HG02943 (cell line): ENCODE measurements around the gene FBXL2.
"Not testable (repeated sequence)": the region's sequence is repeated elsewhere in the genome, so short reads cannot be mapped to it uniquely, and the experiment has no call there.

ENCODE experiments used
- ATAC-seq: cut with Tn5 transposase; IDR thresholded peaks from one replicate; pipeline ENCODE4 v1.9.1; 2021; ENCODE audit warnings: mild to moderate bottlenecking, low read depth, moderate library complexity; ENCODE audit not compliant: unreplicated experiment

Gene FBXL2

DNA sequence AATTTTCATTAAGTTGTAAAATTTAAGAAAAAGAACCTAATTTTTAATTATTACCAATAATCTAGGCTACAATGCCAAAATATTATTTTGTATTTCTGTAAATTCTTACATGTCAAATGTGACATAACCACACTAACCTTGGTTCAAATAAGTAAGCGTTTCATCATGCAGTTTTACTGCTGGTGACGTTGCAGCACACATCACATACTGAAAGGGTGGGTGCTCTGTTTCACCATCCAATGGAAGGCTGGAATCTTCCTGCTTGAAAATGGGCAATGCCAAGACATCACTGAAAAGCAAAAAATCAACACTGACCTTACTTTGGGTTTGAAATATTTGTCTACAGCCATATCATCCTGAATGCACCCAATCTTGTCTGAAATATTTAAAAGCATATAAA, 148.2 kb downstream of the FBXL2 start:
- no peak for ATAC-seq

DNA sequence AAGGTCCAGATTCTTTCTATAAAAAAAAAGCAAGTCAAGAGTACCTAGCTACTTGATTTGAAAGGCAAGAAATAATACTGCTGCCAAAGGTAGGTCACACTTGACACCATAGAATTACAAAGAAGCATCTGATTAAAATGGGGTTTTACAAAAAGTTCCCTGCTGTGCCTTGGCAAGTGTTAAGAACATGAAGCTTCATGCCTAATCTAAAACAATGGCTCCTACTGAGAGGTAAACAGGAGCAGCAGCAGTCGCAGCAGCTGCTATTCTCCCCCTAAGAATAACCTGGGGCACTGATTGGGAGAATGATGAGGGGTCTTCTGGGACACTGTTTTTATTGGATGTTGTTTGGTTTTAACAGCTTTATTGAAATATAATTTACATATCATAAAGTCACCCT, 148.8 kb downstream of the FBXL2 start:
- no peak for ATAC-seq

DNA sequence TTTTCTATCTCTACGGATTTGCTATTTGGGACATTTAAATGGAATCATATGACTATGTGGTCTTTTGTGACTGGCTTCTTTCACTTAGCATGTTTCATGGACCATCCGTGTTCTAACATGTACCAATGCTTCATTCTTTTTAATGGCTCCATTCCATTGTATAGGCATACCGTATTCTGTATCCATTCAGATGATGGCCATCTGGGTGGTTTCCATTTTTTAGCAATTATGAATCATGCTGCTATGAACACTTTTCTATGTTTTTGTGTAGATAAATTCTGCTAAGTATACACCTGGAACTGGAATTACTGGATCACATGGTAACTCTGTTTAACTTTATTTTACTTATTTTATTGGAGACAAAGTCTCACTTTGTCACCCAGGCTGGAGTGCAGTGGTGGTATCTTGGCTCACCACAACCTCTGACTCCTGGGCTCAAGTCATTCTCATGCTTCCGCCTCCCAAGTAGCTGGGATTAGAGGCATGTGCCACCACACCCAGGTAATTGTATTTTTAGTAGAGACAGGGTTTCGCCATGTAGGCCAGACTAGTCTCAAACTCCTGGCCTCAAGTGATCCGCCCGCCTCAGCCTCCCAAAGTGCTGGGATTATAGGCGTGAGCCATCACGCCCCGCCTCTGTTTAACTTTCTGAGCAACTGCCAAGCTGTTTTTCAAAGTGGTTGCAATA, 149.5 kb downstream of the FBXL2 start:
- no peak for ATAC-seq

DNA sequence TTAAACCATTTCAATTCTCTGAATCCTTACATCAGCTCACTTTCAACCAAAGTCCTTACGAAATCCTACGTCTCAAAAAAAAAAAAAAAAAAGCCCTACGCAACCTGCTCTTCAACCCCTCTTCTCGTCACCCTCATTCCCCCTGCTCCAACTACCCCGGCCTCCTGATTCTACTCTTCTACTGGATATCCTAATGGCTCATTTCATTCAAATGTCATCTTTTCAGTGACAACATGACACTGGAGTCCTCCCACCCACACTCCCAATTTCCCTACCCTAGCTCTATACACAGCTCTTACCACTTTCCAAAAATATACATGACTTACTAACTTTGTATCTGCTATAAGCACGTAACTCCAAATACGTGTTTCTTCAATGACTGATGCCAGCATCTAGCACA, 151.5 kb downstream of the FBXL2 start:
- ATAC-seq = no peak

DNA sequence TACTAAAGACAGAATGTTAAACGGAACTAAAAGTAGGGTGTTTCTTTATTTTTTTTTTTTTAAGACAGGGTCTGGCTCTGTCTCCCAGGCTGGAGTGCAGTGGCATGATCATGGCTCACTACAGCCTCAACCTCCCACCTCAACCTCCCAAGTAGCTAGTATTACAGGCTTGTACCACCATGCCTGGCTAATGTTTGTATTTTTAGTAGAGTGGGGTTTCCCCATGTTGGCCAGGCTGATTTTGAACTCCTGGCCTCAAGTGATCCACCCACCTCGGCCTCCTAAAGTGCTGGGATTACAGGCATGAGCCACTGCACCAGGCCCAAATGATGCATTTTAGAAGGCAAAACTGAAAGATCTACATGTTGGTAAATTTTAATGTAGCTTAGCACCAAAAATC, 152.1 kb downstream of the FBXL2 start:
- ATAC-seq = not testable (repeated sequence)

DNA sequence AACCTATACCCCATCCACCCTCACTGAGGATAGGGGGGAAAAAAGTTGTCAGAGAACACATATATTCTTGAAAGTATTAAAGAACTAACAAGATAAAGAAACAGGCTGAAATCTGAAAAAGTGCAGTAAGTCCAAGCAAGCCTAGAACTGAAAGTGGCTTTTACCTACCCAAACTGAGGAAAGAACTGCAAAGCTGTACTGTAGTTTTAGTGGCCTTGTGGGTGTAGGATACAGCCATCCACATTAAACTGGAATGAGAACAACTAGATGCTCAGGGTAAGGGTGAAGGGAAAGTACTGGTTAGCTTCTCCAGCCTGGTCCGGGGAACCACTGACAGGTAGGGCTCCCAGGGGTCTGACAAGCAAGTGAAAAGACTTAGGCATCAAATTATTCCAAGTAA, 152.8 kb downstream of the FBXL2 start:
- ATAC-seq = no peak

DNA sequence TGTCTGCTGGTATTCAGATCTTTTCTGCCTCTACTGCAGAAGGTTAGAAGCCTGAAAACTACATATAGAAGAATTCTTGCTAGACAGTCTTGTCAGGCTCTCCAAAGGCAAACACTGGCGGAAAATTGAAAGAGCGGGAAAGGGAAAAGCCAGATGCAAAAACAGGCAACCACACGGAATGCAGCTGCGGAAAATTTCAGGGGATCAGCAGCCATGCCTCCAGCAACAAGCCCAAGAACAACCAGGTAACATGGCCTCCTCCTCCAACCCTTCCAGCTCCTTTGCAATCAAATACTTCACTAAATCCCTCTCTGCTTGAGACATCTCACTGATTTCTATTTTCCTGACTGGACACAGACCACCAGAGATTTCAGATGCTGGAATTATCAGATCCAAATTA, 153.3 kb downstream of the FBXL2 start:
- ATAC-seq = no peak

DNA sequence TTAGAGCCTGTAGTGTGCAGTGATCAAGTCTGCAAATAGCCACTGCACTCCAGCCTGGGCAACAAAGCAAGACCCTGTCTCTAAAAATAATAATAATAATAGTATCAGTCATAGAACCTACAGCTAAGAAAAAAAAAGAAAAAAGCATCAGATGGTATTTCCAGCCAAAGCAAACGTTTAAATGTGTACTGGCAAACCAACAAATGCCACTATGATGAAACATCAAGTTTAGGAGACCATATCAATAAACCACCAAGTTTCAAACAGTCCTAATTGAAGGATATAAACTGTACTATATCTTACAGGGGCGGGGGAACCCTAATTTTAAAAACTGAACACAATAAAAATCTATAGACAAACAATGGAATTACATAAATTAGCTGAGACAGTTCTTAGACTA, 156.6 kb downstream of the FBXL2 start:
- no peak for ATAC-seq
